ENCODE results near the gene CHIT1.
A peak's percentile ranks its signal among the peaks of the same experiment; 100 is the strongest.

CHIT1 gene

GRCh38 chr1:203229471-203230135 is at the start of gene CHIT1:
Gene CHIT1 (minus strand): TSS chr1:203229673. CDS start chr1:203229636, 37 bp downstream.
- no peak for TF ChIP-seq CTCF (conservative IDR thresholded peaks at IDR 0.05; ENCODE audit: low read depth)
- CTCF ChIA-PET: interaction anchor here (3.1 kb wide), 1 partner anchor 38 kb away, joined by 22 read pairs; no protein-coding TSS in a partner anchor
- no peak for DNase-seq (ENCODE audit: low spot score)
- H3K27ac ChIP-seq: no peak within 1 kb of the TSS
- POLR2A ChIA-PET (ENCODE audit: low non-redundant PET): no interaction called here

DNA sequence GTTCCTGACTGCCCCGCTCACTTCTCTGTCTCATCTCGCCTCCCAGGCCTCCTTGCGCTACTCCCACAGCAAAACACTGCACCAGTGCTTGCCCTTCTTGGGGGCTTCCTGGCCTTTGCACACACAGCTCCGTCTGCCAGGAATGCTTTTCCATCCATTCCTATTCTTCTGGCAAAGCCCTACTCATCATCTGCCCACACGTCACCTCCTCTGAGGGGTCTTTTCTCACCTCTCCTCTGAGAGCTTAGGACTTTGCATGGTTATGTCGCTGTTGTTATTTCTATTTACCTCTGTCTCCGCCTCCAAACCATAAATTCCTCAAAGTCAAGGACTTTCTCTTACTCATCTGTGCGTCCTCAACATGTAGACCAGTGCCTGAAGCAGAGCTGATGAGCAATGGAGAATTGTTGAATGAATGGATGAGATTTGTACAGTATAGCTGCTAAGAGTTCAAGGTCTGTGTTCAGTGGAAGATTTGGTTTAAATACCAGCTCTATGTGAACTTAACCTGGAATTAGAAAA is 49.5 kb upstream of the CHIT1 start:
- CTCF ChIA-PET: interaction anchor here (1.0 to 4.9 kb wide), 3 partner anchors 11 to 61 kb away, joined by 3 to 42 read pairs (median 3); no protein-coding TSS in a partner anchor
- peak overlapping the region; percentile 79 for H3K27ac ChIP-seq
- POLR2A ChIA-PET (ENCODE audit: low non-redundant PET): no interaction called here
- TF ChIP-seq CTCF (conservative IDR thresholded peaks at IDR 0.05; ENCODE audit: low read depth): no peak
- DNase-seq (ENCODE audit: low spot score): no peak

DNA sequence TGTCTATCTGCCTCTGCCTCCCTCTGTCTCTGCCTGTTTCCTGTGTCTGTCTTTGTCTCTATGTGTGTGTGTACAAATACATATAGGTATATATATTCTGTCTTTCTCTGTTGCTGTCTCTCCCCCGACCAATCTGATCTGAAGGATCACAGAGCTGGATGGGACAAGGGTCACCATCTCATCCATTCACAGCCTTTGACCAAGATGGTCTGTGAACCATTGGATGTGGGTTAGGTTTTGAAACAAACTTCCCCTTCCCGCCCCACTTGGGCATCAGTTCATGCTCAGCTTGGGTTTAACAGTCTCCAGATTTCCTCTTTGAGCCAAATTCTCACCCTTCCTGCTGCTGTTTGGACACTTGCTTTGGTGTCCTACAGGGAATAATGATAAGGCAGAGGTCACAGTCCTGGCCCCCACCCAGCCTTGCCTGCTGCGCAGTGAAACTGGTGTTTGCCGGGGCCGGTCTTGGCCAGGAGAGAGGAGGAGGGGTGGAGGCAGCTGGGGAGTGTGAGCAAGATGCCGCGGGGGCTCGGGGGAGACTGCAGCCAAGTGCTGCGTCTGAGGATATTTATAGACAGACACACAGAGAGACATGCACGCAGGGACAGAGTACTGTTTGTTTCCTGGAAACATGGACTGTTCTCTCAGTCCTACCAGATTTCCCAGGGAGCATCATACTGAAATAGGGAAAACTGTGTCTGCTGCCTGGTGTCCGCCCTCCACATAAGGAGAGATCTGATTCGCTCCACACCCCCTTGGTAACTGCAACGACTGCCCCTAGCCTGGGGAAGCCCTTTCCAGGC is 48.8 kb upstream of the CHIT1 start:
- peak overlapping the region; percentile 79 for H3K27ac ChIP-seq
- TF ChIP-seq CTCF (conservative IDR thresholded peaks at IDR 0.05; ENCODE audit: low read depth): no peak
- ChIA-PET CTCF (interaction anchor here (0.6 to 4.9 kb wide), 5 partner anchors 10 to 1809 kb away, joined by 3 to 42 read pairs (median 3); no protein-coding TSS in a partner anchor), POLR2A (ENCODE audit: low non-redundant PET) (no interaction called here)
- peak; percentile 44 for DNase-seq (ENCODE audit: low spot score)

- POLR2A ChIA-PET (ENCODE audit: low non-redundant PET): no interaction called here
Measured at GRCh38 chr1:203276916-203277545, 47.6 kb upstream of the CHIT1 start.

GRCh38 chr1:203276408-203276807 is 46.9 kb upstream of the CHIT1 start:
- no peak for DNase-seq (ENCODE audit: low spot score)
- ChIA-PET POLR2A (ENCODE audit: low non-redundant PET) (no interaction called here), CTCF (interaction anchor here (0.7 to 4.9 kb wide), 6 partner anchors 8 to 66 kb away, joined by 3 to 42 read pairs (median 4); no protein-coding TSS in a partner anchor)
- TF ChIP-seq CTCF (conservative IDR thresholded peaks at IDR 0.05; ENCODE audit: low read depth): no peak
- H3K27ac ChIP-seq: no peak overlapping the region

More at GRCh38 chr1:203276916-203277545, 47.6 kb upstream of the CHIT1 start:
- no peak for DNase-seq (ENCODE audit: low spot score)
- CTCF ChIA-PET: interaction anchor here (0.7 to 4.9 kb wide), 7 partner anchors 9 to 1808 kb away, joined by 3 to 42 read pairs (median 4); no protein-coding TSS in a partner anchor
- H3K27ac ChIP-seq: peak overlapping the region; percentile 9; the same call in 1 of the 2 replicates
- no peak for TF ChIP-seq CTCF (conservative IDR thresholded peaks at IDR 0.05; ENCODE audit: low read depth)

Data from RWPE1 (cell line).